Activated T-helper 1 cell treated with anti-CD3 and anti-CD28 coated beads, Interleukin-12 subunit alpha, Interleukin-12 subunit beta, Interleukin-2, Interleukin-4 antibody, amounts not matched to agents 30 ng/mL and 10 ng/mL and 1 ng/mL, durations not matched to agents 14 hours and 24 hours and 36 hours (primary cell): ENCODE results near the gene DIRAS2. TPM values are rescaled to one million over a fixed set of nuclear protein-coding genes. Genes with fewer than 3 reads are reported as not detected.

Experiments
- DNase-seq: peaks from one replicate; pipeline ENCODE4 v3.0.0; 2021; ENCODE audit warnings: low spot score
- H3K27ac Mint-ChIP-seq: one replicate; pipeline ENCODE4 v1.8.0; 2021; ENCODE audit warnings: mild to moderate bottlenecking, mixed read lengths
- H3K27me3 Mint-ChIP-seq: one replicate; pipeline ENCODE4 v1.8.0; 2022; ENCODE audit warnings: mild to moderate bottlenecking, moderate library complexity, mixed read lengths; ENCODE audit not compliant: insufficient read depth
- H3K36me3 Mint-ChIP-seq: one replicate; pipeline ENCODE4 v1.8.0; 2021; ENCODE audit warnings: low read depth, mixed read lengths
- H3K4me1 Mint-ChIP-seq: one replicate; pipeline ENCODE4 v1.8.0; 2021; ENCODE audit warnings: low read depth, mixed read lengths
- H3K4me3 Mint-ChIP-seq: one replicate; pipeline ENCODE4 v1.8.0; 2021; ENCODE audit warnings: mild to moderate bottlenecking, moderate library complexity, mixed read lengths
- H3K9me3 Mint-ChIP-seq: one replicate; pipeline ENCODE4 v1.8.0; 2021; ENCODE audit warnings: mixed read lengths
- intact Hi-C: fragments of 100-400 bp; cut with micrococcal nuclease; formaldehyde crosslinking; loops from one replicate; pipeline ENCODE4 v1.15.1; 2024
- total RNA-seq: library from RNA; stranded (reverse); gene quantifications from 2 replicates; pipeline ENCODE4 v1.2.3, GENCODE V29; 2022

Gene DIRAS2
- total RNA-seq, 1 donor from 2014 or later, result not detected

DNA sequence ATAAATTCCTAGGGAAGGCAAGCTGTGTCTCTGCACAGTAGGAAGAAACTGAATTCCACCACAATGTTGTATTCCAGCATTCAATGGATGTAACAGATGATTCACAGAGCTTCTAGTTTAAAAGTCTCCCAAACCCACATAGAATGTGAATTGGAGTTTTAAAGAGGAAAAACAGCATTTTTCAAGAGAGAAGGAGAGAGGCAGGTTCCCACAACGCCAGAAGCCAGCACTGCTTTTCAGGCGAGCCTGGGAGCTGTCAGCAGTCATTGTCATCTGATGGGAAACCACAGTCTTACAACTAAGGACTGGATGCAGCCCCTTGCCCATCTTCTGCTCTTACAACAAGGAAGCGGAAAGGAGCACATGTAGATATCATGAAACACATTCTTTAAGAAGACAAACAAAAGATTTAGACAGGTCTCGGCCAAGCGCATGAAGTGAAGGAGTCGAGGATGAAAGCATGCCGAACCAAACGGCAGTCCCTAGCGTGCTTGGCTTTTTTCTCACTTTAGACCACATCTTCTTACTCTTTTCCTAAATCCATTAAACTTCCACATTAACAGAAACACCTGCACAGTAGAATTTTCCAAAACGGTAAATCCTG, 638 bp downstream of the DIRAS2 start:
- H3K4me3 Mint-ChIP-seq, result no peak overlapping the region
- intact Hi-C loops, result loop anchor here (5.0 kb wide), 1 partner anchor 415 kb away; no protein-coding TSS in a partner anchor
- H3K36me3 Mint-ChIP-seq, result no peaks in the 10 kb centered on the region
- no peak for DNase-seq
- no peak overlapping the region for H3K27ac Mint-ChIP-seq
- H3K4me1 Mint-ChIP-seq, result no peaks in the 10 kb centered on the region
- H3K27me3 Mint-ChIP-seq, result peaks cover 60% of the 10 kb centered on the region
- no peaks in the 10 kb centered on the region for H3K9me3 Mint-ChIP-seq

DNA sequence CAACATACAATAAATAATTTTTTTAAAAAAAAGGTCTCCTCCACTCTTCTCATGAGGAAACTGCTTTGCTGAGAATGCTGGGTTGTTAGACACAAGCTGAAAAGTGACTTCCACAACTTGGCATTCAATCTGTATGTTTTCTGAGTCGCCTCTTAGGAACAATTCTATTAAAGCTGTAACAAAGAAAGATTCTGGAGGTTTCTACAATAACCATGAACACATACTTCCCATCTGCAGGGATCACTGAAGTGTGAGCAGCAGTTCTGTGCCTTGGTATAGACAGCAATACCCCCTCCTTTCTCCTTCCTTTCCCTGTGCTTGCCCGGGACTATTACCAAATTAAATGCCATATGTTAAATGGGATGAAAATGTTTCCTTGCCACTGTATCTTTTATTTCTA, 1.5 kb downstream of the DIRAS2 start:
- Mint-ChIP-seq H3K27me3 (peaks cover 58% of the 10 kb centered on the region), H3K27ac (no peak overlapping the region), H3K9me3 (no peaks in the 10 kb centered on the region), H3K36me3 (no peaks in the 10 kb centered on the region), H3K4me3 (no peak overlapping the region), H3K4me1 (no peaks in the 10 kb centered on the region)
- DNase-seq, result no peak
- intact Hi-C loops, result loop anchor here (5.0 kb wide), 1 partner anchor 414 kb away; no protein-coding TSS in a partner anchor

DNA sequence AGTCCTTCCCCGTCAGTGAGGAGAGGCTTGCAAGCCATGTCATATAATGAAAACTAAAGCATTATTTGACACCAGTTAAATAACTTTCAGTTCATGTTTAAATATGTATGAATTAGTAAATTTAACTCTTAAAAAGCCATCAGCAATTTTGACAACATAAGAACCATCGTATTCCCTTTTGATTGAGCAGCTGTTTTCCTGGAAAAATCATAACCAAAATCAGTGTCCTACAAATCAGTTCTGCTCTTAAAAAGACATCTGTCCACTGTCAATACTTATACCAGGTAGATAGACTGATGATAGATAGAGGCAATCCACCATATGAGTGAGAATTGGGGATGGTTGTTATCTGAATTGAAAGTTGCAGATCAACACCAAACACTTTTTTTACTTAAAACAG, 2.3 kb downstream of the DIRAS2 start:
- Mint-ChIP-seq H3K36me3 (no peaks in the 10 kb centered on the region), H3K27ac (no peak overlapping the region), H3K9me3 (no peaks in the 10 kb centered on the region), H3K4me3 (no peak overlapping the region), H3K4me1 (no peaks in the 10 kb centered on the region), H3K27me3 (peaks cover 54% of the 10 kb centered on the region)
- intact Hi-C loops, result loop anchor here (5.0 kb wide), 1 partner anchor 413 kb away; no protein-coding TSS in a partner anchor
- no peak for DNase-seq

DNA sequence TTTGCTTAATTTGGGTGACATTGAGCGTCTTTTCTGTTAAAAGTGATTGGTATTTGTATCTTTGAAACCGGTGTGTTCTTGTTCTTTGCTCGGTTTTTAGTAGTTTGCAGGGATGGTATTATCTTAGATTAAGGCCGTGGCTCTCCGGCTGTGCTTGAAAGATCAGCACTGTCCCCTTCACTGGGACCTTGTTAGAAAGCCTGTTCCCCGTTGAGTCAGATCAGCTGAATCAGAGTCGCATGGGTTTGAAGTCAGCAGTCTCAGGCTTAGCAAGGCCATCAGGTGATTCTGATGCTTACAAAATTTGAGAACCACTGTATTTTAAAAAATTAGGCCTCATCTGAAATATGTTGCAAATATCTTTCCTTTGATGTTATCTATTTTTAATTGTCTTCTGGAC, 5.0 kb downstream of the DIRAS2 start:
- intact Hi-C loops, result no loop called here
- Mint-ChIP-seq H3K9me3 (no peaks in the 10 kb centered on the region), H3K4me1 (no peaks in the 10 kb centered on the region), H3K36me3 (no peaks in the 10 kb centered on the region), H3K4me3 (no peak overlapping the region), H3K27ac (no peak overlapping the region), H3K27me3 (peaks cover 31% of the 10 kb centered on the region)
- no peak for DNase-seq

DNA sequence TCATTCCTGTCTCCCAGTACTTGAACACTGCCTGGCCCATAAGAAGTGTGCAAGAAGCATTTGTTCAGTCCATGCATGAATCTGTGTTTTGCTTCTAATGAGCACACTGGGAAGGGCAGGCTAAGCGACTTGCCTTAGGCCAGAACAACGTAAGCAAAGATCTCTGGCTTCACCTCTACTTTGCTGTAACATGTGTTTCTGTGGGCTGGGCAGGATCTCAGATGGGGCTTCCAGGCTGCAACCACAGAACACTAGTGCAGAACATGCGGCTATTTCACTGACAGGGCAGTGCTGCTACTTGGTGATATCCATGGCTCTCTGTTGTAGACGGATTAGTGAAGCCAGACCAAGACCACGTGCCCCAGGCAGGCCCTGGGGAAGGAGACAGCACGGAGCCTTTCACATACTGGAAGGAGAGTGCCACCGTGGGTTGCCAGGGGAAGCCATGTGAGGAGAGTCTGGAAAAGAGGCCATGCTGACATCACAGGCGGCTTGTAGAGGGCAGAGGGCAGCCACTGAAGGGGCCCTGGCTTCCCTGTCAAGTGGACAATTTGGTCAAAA, 9.9 kb downstream of the DIRAS2 start:
- DNase-seq, result no peak
- Mint-ChIP-seq H3K36me3 (no peaks in the 10 kb centered on the region), H3K4me1 (no peaks in the 10 kb centered on the region), H3K27ac (no peak overlapping the region), H3K27me3 (no peaks in the 10 kb centered on the region), H3K4me3 (no peak overlapping the region), H3K9me3 (no peaks in the 10 kb centered on the region)
- intact Hi-C loops, result no loop called here

DNA sequence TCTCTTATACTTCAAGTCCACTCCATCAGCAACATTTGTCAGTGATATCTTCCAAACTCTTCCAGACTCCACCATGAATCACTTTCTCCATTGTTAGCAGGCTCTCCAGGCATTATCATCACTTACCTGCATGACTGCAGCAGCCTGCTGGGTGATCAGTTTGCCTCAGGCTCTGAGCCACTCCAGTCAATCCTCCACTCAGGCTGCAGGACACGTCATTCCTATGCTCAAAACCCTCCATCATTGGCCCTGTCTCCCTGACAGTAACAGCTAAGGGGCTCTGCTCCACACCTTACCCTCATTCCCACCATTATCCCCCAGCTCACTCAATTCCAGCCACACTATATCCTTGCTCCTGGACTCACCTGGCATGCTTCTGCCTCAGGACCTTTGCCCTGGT, 10.7 kb downstream of the DIRAS2 start:
- H3K4me3 Mint-ChIP-seq, result no peak overlapping the region
- intact Hi-C loops, result no loop called here
- H3K4me1 Mint-ChIP-seq, result no peaks in the 10 kb centered on the region
- no peak for DNase-seq
- H3K27me3 Mint-ChIP-seq, result no peaks in the 10 kb centered on the region
- H3K36me3 Mint-ChIP-seq, result no peaks in the 10 kb centered on the region
- no peak overlapping the region for H3K27ac Mint-ChIP-seq
- H3K9me3 Mint-ChIP-seq, result no peaks in the 10 kb centered on the region

DNA sequence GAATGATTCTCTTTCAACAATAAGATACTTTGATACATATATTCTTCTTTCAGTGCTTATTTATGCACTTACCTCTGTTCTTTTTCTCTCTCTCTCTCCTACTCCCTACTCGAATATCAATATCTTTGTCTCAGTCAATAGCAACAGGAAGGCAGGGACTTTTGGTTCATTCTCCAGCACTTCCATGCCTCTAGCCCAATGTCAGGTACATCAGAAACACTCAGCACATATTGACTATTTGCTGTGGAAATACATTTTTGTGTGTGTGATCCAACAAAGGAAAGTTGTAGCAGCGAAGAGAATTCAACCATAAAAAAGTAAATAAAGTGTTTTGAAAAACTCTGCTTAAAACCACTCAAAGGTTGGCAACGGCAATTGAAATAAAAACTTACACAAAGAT, 12.6 kb downstream of the DIRAS2 start:
- H3K36me3 Mint-ChIP-seq, result no peaks in the 10 kb centered on the region
- no peaks in the 10 kb centered on the region for H3K27me3 Mint-ChIP-seq
- no peaks in the 10 kb centered on the region for H3K9me3 Mint-ChIP-seq
- no peak overlapping the region for H3K27ac Mint-ChIP-seq
- H3K4me3 Mint-ChIP-seq, result no peak overlapping the region
- H3K4me1 Mint-ChIP-seq, result no peaks in the 10 kb centered on the region
- intact Hi-C loops, result no loop called here
- DNase-seq, result no peak

DNA sequence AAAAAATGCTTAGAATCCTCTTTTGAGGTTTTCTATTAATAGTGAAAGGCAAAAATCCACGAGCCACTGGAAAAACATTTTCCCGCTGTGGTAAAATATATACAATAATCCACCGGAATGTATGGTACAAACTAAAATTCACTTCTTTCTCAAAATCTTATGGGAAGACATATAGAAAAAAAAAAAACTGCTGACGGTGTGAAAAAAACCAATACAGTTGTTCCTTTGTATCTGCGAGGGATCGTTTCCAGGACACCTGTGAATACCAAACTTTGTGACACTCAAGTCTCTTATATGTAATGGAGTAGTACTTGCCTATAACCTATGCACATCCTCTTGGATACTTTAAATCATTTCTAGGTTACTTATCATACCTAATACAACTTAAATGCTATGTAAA, 13.3 kb downstream of the DIRAS2 start:
- Mint-ChIP-seq H3K36me3 (no peaks in the 10 kb centered on the region), H3K4me1 (no peaks in the 10 kb centered on the region), H3K27me3 (no peaks in the 10 kb centered on the region), H3K27ac (no peak overlapping the region), H3K9me3 (no peaks in the 10 kb centered on the region), H3K4me3 (no peak overlapping the region)
- intact Hi-C loops, result no loop called here
- no peak for DNase-seq

DNA sequence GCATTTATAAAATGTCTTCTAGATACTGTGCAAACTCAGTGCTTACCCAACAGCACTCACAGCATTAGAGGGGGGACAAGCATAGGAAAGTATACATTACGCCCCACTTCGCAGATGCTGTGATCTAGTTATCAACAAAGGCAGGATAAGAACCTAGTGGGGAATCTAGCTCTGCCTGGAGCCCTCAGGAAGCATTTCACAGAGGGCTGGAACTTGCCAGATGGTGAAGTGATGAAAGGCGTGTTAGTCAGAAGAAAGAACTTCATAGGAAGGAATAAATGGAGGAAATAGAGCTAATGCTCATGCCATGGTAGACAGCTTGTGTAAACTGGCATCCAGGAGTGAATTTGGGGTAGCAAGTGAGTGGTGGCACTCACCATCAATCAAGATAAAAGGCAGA, 25.8 kb downstream of the DIRAS2 start:
- Mint-ChIP-seq H3K27me3 (peaks cover 17% of the 10 kb centered on the region), H3K9me3 (no peaks in the 10 kb centered on the region), H3K27ac (no peak overlapping the region), H3K4me3 (no peak overlapping the region), H3K36me3 (no peaks in the 10 kb centered on the region), H3K4me1 (no peaks in the 10 kb centered on the region)
- DNase-seq, result no peak
- intact Hi-C loops, result no loop called here

DNA sequence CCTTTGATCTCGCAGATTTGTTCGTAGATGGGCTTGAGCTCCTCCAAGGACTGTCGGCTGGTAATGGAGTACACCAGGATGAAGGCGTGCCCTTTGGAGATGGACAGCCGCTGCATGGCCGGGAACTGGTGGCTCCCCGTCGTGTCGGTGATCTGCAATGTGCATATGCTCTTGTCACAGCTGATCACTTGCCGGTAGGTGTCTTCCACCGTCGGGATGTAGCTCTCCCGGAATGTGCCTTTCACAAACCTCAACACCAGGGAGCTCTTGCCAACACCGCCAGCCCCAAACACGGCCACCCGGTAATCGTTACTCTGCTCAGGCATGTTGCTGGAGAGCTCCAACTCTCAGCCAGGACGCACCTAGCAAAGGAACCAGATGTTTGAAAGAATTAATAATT, 29.1 kb downstream of the DIRAS2 start:
- no peaks in the 10 kb centered on the region for H3K36me3 Mint-ChIP-seq
- no peak for DNase-seq

DNA sequence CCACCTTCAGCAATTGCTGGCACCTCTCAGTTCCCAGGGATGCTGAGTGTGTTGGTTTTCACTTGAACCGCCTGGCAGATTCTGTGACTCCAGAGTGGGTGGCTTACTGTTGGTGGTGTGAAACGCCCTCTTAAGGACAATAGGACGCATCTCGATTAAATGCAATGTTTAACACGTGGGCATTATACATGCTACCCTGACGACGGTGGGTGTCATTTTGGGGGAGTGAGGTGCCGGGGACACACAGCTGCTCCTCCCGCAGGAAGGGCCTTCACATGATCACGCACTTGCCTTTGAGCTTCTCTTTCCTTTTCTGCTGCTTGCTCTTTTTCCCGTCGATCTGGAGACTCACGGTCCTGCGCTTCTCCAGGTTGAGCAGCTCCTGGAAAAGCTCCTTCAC, 29.7 kb downstream of the DIRAS2 start:
- H3K4me3 Mint-ChIP-seq, result no peak overlapping the region
- H3K27me3 Mint-ChIP-seq, result peaks cover 15% of the 10 kb centered on the region
- no peaks in the 10 kb centered on the region for H3K9me3 Mint-ChIP-seq
- H3K27ac Mint-ChIP-seq, result no peak overlapping the region
- no peak for DNase-seq
- H3K4me1 Mint-ChIP-seq, result no peaks in the 10 kb centered on the region
- intact Hi-C loops, result no loop called here
- H3K36me3 Mint-ChIP-seq, result no peaks in the 10 kb centered on the region

More for the DNA sequence above, 29.1 kb downstream of the DIRAS2 start:
- Mint-ChIP-seq H3K9me3 (no peaks in the 10 kb centered on the region), H3K27ac (no peak overlapping the region), H3K4me3 (no peak overlapping the region), H3K4me1 (no peaks in the 10 kb centered on the region), H3K27me3 (peaks cover 15% of the 10 kb centered on the region)
- intact Hi-C loops, result no loop called here

DNA sequence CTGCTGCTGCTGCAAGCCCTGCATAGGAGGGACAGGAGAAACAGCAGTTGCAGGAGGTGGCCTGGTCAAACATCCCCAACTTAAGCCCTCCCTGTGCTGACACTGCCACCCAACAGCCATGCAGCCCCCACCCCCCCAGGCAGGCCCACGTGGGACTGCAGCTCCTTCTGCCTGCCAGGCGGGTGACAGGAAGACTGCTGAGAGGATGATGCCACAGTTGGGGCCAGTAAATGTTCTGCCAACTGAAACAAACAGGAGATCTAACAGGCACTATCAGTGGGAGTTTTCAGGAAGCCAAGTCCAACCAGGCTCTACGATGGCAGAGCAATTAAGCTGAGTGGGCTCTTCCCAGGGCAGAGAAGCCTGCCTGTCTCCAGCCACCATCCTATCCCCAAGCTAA, 31.1 kb downstream of the DIRAS2 start:
- no peaks in the 10 kb centered on the region for H3K4me1 Mint-ChIP-seq
- H3K27ac Mint-ChIP-seq, result no peak overlapping the region
- peaks cover 15% of the 10 kb centered on the region for H3K27me3 Mint-ChIP-seq
- intact Hi-C loops, result no loop called here
- H3K36me3 Mint-ChIP-seq, result no peaks in the 10 kb centered on the region
- DNase-seq, result no peak
- H3K4me3 Mint-ChIP-seq, result no peak overlapping the region
- no peaks in the 10 kb centered on the region for H3K9me3 Mint-ChIP-seq

DNA sequence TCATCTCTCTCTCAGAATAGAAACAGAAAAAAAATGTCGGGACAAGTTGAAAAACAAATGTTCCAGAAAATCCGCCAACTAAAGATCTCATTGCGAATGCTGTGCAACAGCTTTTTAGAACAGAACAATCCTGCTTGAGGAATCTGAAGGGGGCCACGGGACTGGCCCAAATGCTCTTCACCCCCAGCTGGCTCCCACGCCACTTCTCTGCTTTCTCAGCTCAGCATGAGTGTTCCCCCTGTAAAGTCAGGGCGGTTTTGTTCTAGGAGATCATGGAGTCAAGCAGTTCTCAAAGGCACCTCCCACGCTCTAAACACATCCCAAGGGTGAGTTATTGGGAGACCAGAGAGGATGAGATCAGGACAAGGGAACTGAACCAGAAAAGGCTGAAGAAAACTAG, 31.5 kb downstream of the DIRAS2 start:
- no peak overlapping the region for H3K4me3 Mint-ChIP-seq
- H3K27ac Mint-ChIP-seq, result no peak overlapping the region
- peaks cover 15% of the 10 kb centered on the region for H3K27me3 Mint-ChIP-seq
- no peaks in the 10 kb centered on the region for H3K36me3 Mint-ChIP-seq
- DNase-seq, result no peak
- H3K9me3 Mint-ChIP-seq, result no peaks in the 10 kb centered on the region
- intact Hi-C loops, result no loop called here
- H3K4me1 Mint-ChIP-seq, result no peaks in the 10 kb centered on the region
